B cell (primary cell): ENCODE results near the gene ITGA7.

ENCODE experiments used
- CTCF ChIP-seq: fragments of 200-600 bp; IDR thresholded peaks from one replicate; pipeline ENCODE4 v1.8.0; 2022; ENCODE audit warnings: antibody characterized with exemption, mild to moderate bottlenecking
- EZH2 ChIP-seq: IDR thresholded peaks from 2 replicates; pipeline ENCODE4 v1.6.1; 2012; ENCODE audit warnings: borderline replicate concordance, low read depth, mild to moderate bottlenecking, moderate library complexity, low read length; ENCODE audit not compliant: insufficient read depth, poor library complexity, severe bottlenecking

- TF ChIP-seq CTCF: no peak
- no peak for TF ChIP-seq EZH2
These were observed 12.4 kb downstream of the ITGA7 start for GRCh38 chr12:55695349-55695748.
